ENCODE data around the gene LTBP1. TPM values are rescaled to one million over a fixed set of nuclear protein-coding genes. Genes with fewer than 3 reads are reported as not detected.

LTBP1 gene
- total RNA-seq, 4 donors from 2014 or later = 15.8 to 56.7 (median 28.3) TPM

DNA sequence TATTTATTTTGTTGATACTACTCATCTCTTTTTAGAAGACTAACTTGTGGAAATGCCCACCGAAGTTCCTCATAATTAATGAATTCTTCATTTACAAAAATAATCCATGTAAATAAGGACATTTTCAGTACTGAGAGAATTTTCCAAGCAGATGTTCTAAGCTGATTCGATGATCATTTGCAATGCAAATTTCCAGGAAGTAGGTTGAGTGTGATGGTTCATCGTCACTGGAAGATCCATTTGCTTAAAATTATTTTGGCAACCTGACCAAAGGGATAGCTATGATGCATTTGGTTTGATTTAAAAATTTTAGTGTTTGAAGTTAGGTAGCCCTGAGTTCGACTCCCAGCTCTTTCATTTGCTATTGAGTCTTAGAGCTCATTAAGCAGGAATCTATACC, 272.4 kb downstream of the LTBP1 start:
- in situ Hi-C loops (cut with MboI; ENCODE audit: low pct_ligation_motif_present in 1 of 4, low pct_unique_long_range_greater_than_20kb in 1 of 4, low sequenced_read_pairs in 3 of 4) = no loop called here
- Histone ChIP-seq H3K4me3 (no peak overlapping the region), H3K9me3 (no peaks in the 10 kb centered on the region), H3K27ac (no peak overlapping the region), H3K4me1 (peaks cover 0 to 5% (median 0%) of the 10 kb centered on the region in 4 donors), H3K27me3 (no peaks in the 10 kb centered on the region), H3K36me3 (no peaks in the 10 kb centered on the region)
- TF ChIP-seq, protein P1, sequence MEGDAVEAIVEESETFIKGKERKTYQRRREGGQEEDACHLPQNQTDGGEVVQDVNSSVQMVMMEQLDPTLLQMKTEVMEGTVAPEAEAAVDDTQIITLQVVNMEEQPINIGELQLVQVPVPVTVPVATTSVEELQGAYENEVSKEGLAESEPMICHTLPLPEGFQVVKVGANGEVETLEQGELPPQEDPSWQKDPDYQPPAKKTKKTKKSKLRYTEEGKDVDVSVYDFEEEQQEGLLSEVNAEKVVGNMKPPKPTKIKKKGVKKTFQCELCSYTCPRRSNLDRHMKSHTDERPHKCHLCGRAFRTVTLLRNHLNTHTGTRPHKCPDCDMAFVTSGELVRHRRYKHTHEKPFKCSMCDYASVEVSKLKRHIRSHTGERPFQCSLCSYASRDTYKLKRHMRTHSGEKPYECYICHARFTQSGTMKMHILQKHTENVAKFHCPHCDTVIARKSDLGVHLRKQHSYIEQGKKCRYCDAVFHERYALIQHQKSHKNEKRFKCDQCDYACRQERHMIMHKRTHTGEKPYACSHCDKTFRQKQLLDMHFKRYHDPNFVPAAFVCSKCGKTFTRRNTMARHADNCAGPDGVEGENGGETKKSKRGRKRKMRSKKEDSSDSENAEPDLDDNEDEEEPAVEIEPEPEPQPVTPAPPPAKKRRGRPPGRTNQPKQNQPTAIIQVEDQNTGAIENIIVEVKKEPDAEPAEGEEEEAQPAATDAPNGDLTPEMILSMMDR (IDR thresholded peaks at IDR 0.05) = no peak
- TF ChIP-seq POLR2AphosphoS5 (IDR thresholded peaks at IDR 0.05) (no peak), POLR2A (IDR thresholded peaks at IDR 0.05) (no peak), EP300 (IDR thresholded peaks at IDR 0.05; ENCODE audit: low read depth) (no peak)
- intact Hi-C loops (cut with DNase I; ENCODE audit: low total_unique reads) = no loop called here
- no peak for DNase-seq
- 81 to 85% methylated on average over 4 of the region's 4 CpGs for WGBS, 2 donors (ENCODE audit: low coverage in 1 of 2)

DNA sequence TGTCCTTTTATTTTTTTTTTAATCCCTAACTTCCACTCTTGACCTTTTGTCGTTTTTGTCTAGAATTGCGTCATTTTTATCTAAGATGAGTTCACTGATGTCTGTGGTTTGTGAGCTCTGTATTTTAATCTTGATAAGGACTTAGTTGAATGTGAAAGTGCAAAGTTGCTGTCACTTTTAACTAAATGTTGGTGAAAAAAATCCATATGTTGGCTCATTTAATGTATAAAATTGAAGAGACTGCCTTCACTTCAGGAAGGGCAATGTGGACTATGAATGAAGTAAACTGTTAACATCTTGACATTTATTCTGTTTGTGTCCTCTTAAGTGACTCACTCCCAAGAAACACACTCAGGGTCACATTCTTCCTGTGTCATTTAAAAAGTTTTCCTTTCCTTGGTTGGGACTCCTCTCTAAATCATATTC, 273.1 kb downstream of the LTBP1 start:
- no peaks in the 10 kb centered on the region for H3K36me3 ChIP-seq
- 49 to 64% methylated on average over 2 of the region's 2 CpGs for WGBS, 2 donors (ENCODE audit: low coverage in 1 of 2)
- H3K4me1 ChIP-seq = peaks cover 0 to 5% (median 0%) of the 10 kb centered on the region in 4 donors
- H3K27ac ChIP-seq = peak overlapping the region in 1 of 4 donors; percentile 2
- TF ChIP-seq, protein P1 (IDR thresholded peaks at IDR 0.05) = no peak
- TF ChIP-seq POLR2AphosphoS5 (IDR thresholded peaks at IDR 0.05) (no peak), POLR2A (IDR thresholded peaks at IDR 0.05) (no peak), EP300 (IDR thresholded peaks at IDR 0.05; ENCODE audit: low read depth) (no peak)
- in situ Hi-C loops (cut with MboI; ENCODE audit: low pct_ligation_motif_present in 1 of 4, low pct_unique_long_range_greater_than_20kb in 1 of 4, low sequenced_read_pairs in 3 of 4) (no loop called here), intact Hi-C loops (cut with DNase I; ENCODE audit: low total_unique reads) (no loop called here)
- no peaks in the 10 kb centered on the region for H3K27me3 ChIP-seq
- no peak overlapping the region for H3K4me3 ChIP-seq
- no peak for DNase-seq
- H3K9me3 ChIP-seq = no peaks in the 10 kb centered on the region

DNA sequence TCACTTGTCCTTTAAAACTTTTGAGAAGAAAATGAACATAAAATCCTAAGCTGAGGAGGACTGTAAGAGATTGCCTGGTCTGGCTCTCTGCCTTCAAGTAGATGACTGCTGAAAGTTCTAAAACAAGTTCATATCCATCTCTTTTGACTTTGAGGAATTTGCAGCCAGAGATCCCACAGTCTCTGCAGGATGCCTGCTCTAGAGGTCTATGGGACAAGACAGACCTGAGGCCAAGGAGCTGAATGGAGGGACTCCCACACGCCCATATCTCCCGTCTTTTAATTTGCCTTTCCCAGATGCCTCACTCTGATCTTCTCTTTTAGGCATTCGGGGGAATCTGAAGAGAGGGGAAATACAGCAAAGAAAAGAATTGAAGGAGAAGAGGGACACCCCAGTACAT, 273.8 kb downstream of the LTBP1 start:
- intact Hi-C loops (cut with DNase I; ENCODE audit: low total_unique reads) = no loop called here
- Histone ChIP-seq H3K27me3 (no peaks in the 10 kb centered on the region), H3K9me3 (no peaks in the 10 kb centered on the region), H3K27ac (peak overlapping the region in 2 of 4 donors; percentile 2 to 18), H3K36me3 (no peaks in the 10 kb centered on the region), H3K4me3 (no peak overlapping the region), H3K4me1 (peaks cover 0 to 5% (median 0%) of the 10 kb centered on the region in 4 donors)
- in situ Hi-C loops (cut with MboI; ENCODE audit: low pct_ligation_motif_present in 1 of 4, low pct_unique_long_range_greater_than_20kb in 1 of 4, low sequenced_read_pairs in 3 of 4) = no loop called here
- TF ChIP-seq POLR2A (IDR thresholded peaks at IDR 0.05) = no peak
- TF ChIP-seq, protein P1 (IDR thresholded peaks at IDR 0.05) = no peak
- no peak for TF ChIP-seq EP300 (IDR thresholded peaks at IDR 0.05; ENCODE audit: low read depth)
- no peak for TF ChIP-seq POLR2AphosphoS5 (IDR thresholded peaks at IDR 0.05)
- DNase-seq = no peak
- 81 to 94% methylated on average over 3 of the region's 3 CpGs for WGBS, 2 donors (ENCODE audit: low coverage in 1 of 2)

DNA sequence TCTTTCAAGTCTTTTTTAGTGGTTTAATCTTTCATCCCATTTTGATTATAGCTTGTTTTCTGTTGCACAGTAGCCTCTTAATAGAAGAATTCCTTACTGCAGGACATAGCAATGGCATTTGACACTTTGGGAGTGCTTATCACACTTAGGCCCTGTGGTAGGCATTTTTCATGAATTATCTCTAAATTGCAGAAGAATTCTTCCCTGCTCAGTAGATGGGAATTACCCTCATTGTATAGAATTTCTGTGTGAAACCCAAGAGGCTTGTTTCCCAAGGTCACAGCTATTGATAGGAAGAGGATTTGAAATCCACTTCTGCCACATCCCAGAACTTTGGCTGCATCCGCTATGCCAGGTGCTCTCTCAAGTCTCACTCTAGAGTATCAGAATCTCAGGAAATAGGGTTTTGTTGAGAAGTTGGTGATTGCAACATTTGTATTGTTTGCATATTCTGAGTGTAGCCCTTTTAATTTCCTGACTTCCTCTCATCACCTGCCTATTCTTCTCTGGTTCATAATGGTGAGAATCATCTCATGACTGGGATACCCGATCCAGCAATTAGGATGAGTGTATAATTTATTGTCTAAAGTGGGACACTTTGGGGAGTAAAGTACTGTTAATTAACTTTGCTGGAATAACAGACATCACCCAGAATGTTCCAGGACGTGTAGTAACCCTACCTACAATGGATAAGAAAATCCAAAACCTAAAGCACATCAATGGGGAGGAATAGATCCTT, 274.5 kb downstream of the LTBP1 start:
- 81 to 87% methylated on average over 3 of the region's 3 CpGs for WGBS, 2 donors (ENCODE audit: low coverage in 1 of 2)
- TF ChIP-seq POLR2AphosphoS5 (IDR thresholded peaks at IDR 0.05) (no peak), POLR2A (IDR thresholded peaks at IDR 0.05) (no peak), EP300 (IDR thresholded peaks at IDR 0.05; ENCODE audit: low read depth) (no peak)
- TF ChIP-seq, protein P1 (IDR thresholded peaks at IDR 0.05) = no peak
- intact Hi-C loops (cut with DNase I; ENCODE audit: low total_unique reads) = no loop called here
- in situ Hi-C loops (cut with MboI; ENCODE audit: low pct_ligation_motif_present in 1 of 4, low pct_unique_long_range_greater_than_20kb in 1 of 4, low sequenced_read_pairs in 3 of 4) = no loop called here
- DNase-seq = no peak
- peak overlapping the region in 1 of 4 donors; percentile 2 for H3K27ac ChIP-seq
- no peaks in the 10 kb centered on the region for H3K27me3 ChIP-seq
- no peaks in the 10 kb centered on the region for H3K36me3 ChIP-seq
- H3K9me3 ChIP-seq = no peaks in the 10 kb centered on the region
- no peak overlapping the region for H3K4me3 ChIP-seq
- peaks cover 0 to 5% (median 0%) of the 10 kb centered on the region in 4 donors for H3K4me1 ChIP-seq

Measured in transverse colon (tissue), 4 donors.